ENCODE results near the gene CARNS1. TPM values are rescaled to one million over a fixed set of nuclear protein-coding genes. Genes with fewer than 3 reads are reported as not detected.

CARNS1 gene
- total and polyA plus RNA-seq, 4 donors = 0.05 to 0.19 (median 0.10) TPM

- WGBS = 93% methylated on average over 25 of the region's 25 CpGs
- TF ChIP-seq HNF4A (conservative IDR thresholded peaks at IDR 0.05) (no peak), EGR1 (IDR thresholded peaks at IDR 0.05; ENCODE audit: low read depth in 2 of 2) (no peak), TAF1 (conservative IDR thresholded peaks at IDR 0.05) (no peak), GABPA (IDR thresholded peaks at IDR 0.05 in 1 of 2, conservative IDR thresholded peaks at IDR 0.05 in 1 of 2) (no peak), CTCF (IDR thresholded peaks at IDR 0.05; ENCODE audit: low read depth, low read length, missing input control) (no peak), YY1 (IDR thresholded peaks at IDR 0.05) (no peak), HNF4G (IDR thresholded peaks at IDR 0.05) (no peak), ZBTB33 (IDR thresholded peaks at IDR 0.05) (no peak), REST (IDR thresholded peaks at IDR 0.05) (no peak), SP1 (IDR thresholded peaks at IDR 0.05) (no peak), FOXA2 (IDR thresholded peaks at IDR 0.05) (no peak), ATF3 (IDR thresholded peaks at IDR 0.05) (no peak), RXRA (IDR thresholded peaks at IDR 0.05) (no peak)
These were observed 35.5 kb downstream of the CARNS1 start for GRCh38 chr11:67450796-67451657.

GRCh38 chr11:67451658-67451976, 36.1 kb downstream of the CARNS1 start:
- H3K4me1 ChIP-seq (ENCODE audit: control insufficient read depth in 4 of 4, insufficient read depth in 4 of 4, low read length in 3 of 4) = peaks cover 0 to 12% (median 6%) of the 10 kb centered on the region in 4 donors
- H3K27me3 ChIP-seq (ENCODE audit: control insufficient read depth in 4 of 4, insufficient read depth in 4 of 4, low read length in 3 of 4) = no peaks in the 10 kb centered on the region
- DNase-seq (ENCODE audit: low spot score) = no peak
- no peak overlapping the region for H3K9ac ChIP-seq (ENCODE audit: low read depth in 1 of 2, low read length in 2 of 2)
- 96% methylated on average over 14 of the region's 14 CpGs for WGBS
- TF ChIP-seq TAF1 (conservative IDR thresholded peaks at IDR 0.05) (no peak), CTCF (IDR thresholded peaks at IDR 0.05; ENCODE audit: low read depth, low read length, missing input control) (no peak), NR2F2 (IDR thresholded peaks at IDR 0.05) (no peak), RAD21 (IDR thresholded peaks at IDR 0.05) (no peak), FOXA1 (IDR thresholded peaks at IDR 0.05) (no peak)
- H3K27ac ChIP-seq (ENCODE audit: low read depth in 1 of 2, low read length in 2 of 2) = no peak overlapping the region
- no peak overlapping the region for H3K4me3 ChIP-seq (ENCODE audit: low read depth in 1 of 3, low read length in 3 of 3)
- no peaks in the 10 kb centered on the region for H3K9me3 ChIP-seq (ENCODE audit: control insufficient read depth in 4 of 4, low read length in 3 of 4)
- H3K36me3 ChIP-seq (ENCODE audit: control insufficient read depth in 4 of 4, insufficient read depth in 3 of 4, low read depth in 1 of 4, low read length in 3 of 4) = no peaks in the 10 kb centered on the region

More at GRCh38 chr11:67450796-67451657, 35.5 kb downstream of the CARNS1 start:
- H3K9ac ChIP-seq (ENCODE audit: low read depth in 1 of 2, low read length in 2 of 2) = no peak overlapping the region
- no peaks in the 10 kb centered on the region for H3K27me3 ChIP-seq (ENCODE audit: control insufficient read depth in 4 of 4, insufficient read depth in 4 of 4, low read length in 3 of 4)
- no peak for DNase-seq (ENCODE audit: low spot score)
- no peaks in the 10 kb centered on the region for H3K9me3 ChIP-seq (ENCODE audit: control insufficient read depth in 4 of 4, low read length in 3 of 4)
- no peak overlapping the region for H3K27ac ChIP-seq (ENCODE audit: low read depth in 1 of 2, low read length in 2 of 2)
- H3K4me3 ChIP-seq (ENCODE audit: low read depth in 1 of 3, low read length in 3 of 3) = no peak overlapping the region
- H3K36me3 ChIP-seq (ENCODE audit: control insufficient read depth in 4 of 4, insufficient read depth in 3 of 4, low read depth in 1 of 4, low read length in 3 of 4) = no peaks in the 10 kb centered on the region
- H3K4me1 ChIP-seq (ENCODE audit: control insufficient read depth in 4 of 4, insufficient read depth in 4 of 4, low read length in 3 of 4) = peaks cover 0 to 12% (median 6%) of the 10 kb centered on the region in 4 donors

Measured in liver (tissue), 9 donors.